ENCODE measurements around the gene UFD1. TPM values are rescaled to one million over a fixed set of nuclear protein-coding genes. Genes with fewer than 3 reads are reported as not detected.

The UFD1 gene
- total RNA-seq, 1 donor from 2014 or later: 75.8 TPM

GRCh38 chr22:19517919-19518611 is 39.1 kb upstream of the UFD1 start:
- Mint-ChIP-seq H3K27me3 (ENCODE audit: low read depth) (peaks cover 2% of the 10 kb centered on the region), H3K4me3 (ENCODE audit: unreplicated experiment) (no peak overlapping the region), H3K36me3 (ENCODE audit: low read depth) (peaks cover 7% of the 10 kb centered on the region), H3K9me3 (ENCODE audit: low read depth) (peaks cover 8% of the 10 kb centered on the region), H3K4me1 (ENCODE audit: low read depth) (peaks cover 4% of the 10 kb centered on the region), H3K27ac (ENCODE audit: unreplicated experiment) (no peak overlapping the region)
- peak; percentile 59 for DNase-seq (ENCODE audit: low spot score)
- no peak for TF ChIP-seq CTCF (IDR thresholded peaks at IDR 0.05)

GRCh38 chr22:19517171-19517500 is 38.1 kb upstream of the UFD1 start:
- peaks cover 7% of the 10 kb centered on the region for H3K36me3 Mint-ChIP-seq (ENCODE audit: low read depth)
- H3K4me3 Mint-ChIP-seq (ENCODE audit: unreplicated experiment): no peak overlapping the region
- no peak overlapping the region for H3K27ac Mint-ChIP-seq (ENCODE audit: unreplicated experiment)
- no peaks in the 10 kb centered on the region for H3K4me1 Mint-ChIP-seq (ENCODE audit: low read depth)
- DNase-seq (ENCODE audit: low spot score): peak; percentile 72
- H3K9me3 Mint-ChIP-seq (ENCODE audit: low read depth): peaks cover 8% of the 10 kb centered on the region
- no peaks in the 10 kb centered on the region for H3K27me3 Mint-ChIP-seq (ENCODE audit: low read depth)
- TF ChIP-seq CTCF (IDR thresholded peaks at IDR 0.05): no peak

GRCh38 chr22:19516378-19517170 is 37.6 kb upstream of the UFD1 start:
- Mint-ChIP-seq H3K9me3 (ENCODE audit: low read depth) (peaks cover 8% of the 10 kb centered on the region), H3K36me3 (ENCODE audit: low read depth) (peaks cover 7% of the 10 kb centered on the region), H3K4me3 (ENCODE audit: unreplicated experiment) (no peak overlapping the region), H3K27ac (ENCODE audit: unreplicated experiment) (no peak overlapping the region), H3K27me3 (ENCODE audit: low read depth) (no peaks in the 10 kb centered on the region), H3K4me1 (ENCODE audit: low read depth) (no peaks in the 10 kb centered on the region)
- no peak for TF ChIP-seq CTCF (IDR thresholded peaks at IDR 0.05)
- DNase-seq (ENCODE audit: low spot score): peak; percentile 87

- H3K4me1 Mint-ChIP-seq (ENCODE audit: low read depth): no peaks in the 10 kb centered on the region
- peaks cover 8% of the 10 kb centered on the region for H3K9me3 Mint-ChIP-seq (ENCODE audit: low read depth)
- no peaks in the 10 kb centered on the region for H3K27me3 Mint-ChIP-seq (ENCODE audit: low read depth)
- H3K4me3 Mint-ChIP-seq (ENCODE audit: unreplicated experiment): no peak overlapping the region
- H3K36me3 Mint-ChIP-seq (ENCODE audit: low read depth): peaks cover 7% of the 10 kb centered on the region
- DNase-seq (ENCODE audit: low spot score): peak; percentile 87
- TF ChIP-seq CTCF (IDR thresholded peaks at IDR 0.05): no peak
- no peak overlapping the region for H3K27ac Mint-ChIP-seq (ENCODE audit: unreplicated experiment)
Measured at GRCh38 chr22:19515654-19516377, 36.8 kb upstream of the UFD1 start.

GRCh38 chr22:19514831-19515565 is 36.0 kb upstream of the UFD1 start:
- no peak for TF ChIP-seq CTCF (IDR thresholded peaks at IDR 0.05)
- peaks cover 8% of the 10 kb centered on the region for H3K9me3 Mint-ChIP-seq (ENCODE audit: low read depth)
- peaks cover 7% of the 10 kb centered on the region for H3K36me3 Mint-ChIP-seq (ENCODE audit: low read depth)
- H3K4me3 Mint-ChIP-seq (ENCODE audit: unreplicated experiment): no peak overlapping the region
- peak; percentile 32 for DNase-seq (ENCODE audit: low spot score)
- no peaks in the 10 kb centered on the region for H3K27me3 Mint-ChIP-seq (ENCODE audit: low read depth)
- H3K4me1 Mint-ChIP-seq (ENCODE audit: low read depth): no peaks in the 10 kb centered on the region
- H3K27ac Mint-ChIP-seq (ENCODE audit: unreplicated experiment): no peak overlapping the region

Measured in chondrocyte (in vitro differentiated cells).